GM18498 (cell line): Measurements from ENCODE around the gene INTS15.
"Not testable (repeated sequence)": the region's sequence is repeated elsewhere in the genome, so short reads cannot be mapped to it uniquely, and the experiment has no call there.

Experiments
- ATAC-seq: cut with Tn5 transposase; IDR thresholded peaks from one replicate; pipeline ENCODE4 v1.9.1; 2021; ENCODE audit warnings: mild to moderate bottlenecking, moderate library complexity; ENCODE audit not compliant: unreplicated experiment

Gene INTS15

GRCh38 chr7:6576867-6577368 lies 12.9 kb upstream of the INTS15 start:
- not testable (repeated sequence) for ATAC-seq

DNA sequence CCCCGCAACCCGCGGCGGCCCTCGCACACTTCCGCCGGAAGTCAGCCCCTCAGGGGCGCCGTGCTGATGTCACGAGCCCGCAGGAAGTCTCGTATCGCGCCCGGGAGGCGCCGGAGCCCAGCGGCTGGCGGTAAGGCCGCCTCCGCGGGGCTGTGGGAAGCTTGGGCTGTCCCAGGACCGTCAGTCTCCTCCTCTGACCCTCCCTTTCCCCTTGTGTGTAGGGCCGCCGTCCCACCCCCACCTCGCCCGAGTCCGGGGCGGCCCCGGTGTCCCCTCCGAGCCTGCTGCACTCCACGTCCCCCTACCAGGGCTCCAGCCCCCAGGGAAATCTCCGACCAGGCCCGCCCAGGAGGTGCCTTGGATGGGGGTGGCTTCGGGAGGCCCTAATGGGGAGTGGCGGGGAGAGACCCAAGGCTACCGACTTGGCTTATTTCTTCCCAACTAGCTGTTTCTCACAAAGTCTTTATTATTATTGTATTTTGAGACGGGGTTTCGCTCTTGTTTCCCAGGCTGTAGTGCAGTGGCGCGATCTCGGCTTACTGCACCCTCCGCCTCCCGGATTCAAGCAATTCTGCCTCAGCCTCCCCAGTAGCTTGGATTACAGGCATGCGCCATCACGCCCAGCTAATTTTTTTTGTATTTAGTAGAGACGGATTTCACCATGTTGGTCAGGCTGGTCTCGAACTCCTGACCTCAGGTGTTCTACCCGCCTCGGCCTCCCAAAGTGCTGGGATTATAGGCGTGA lies 12.3 kb upstream of the INTS15 start, which contains the start of gene ZDHHC4:
Gene ZDHHC4, plus strand, starts transcription at position 86 of the 745 bp plus-strand sequence. CDS start 3,108 bp downstream, outside the sequence.
- peak; percentile 97 for ATAC-seq

- no peak for ATAC-seq
Observed at GRCh38 chr7:6578114-6579084, 11.4 kb upstream of the INTS15 start.

DNA sequence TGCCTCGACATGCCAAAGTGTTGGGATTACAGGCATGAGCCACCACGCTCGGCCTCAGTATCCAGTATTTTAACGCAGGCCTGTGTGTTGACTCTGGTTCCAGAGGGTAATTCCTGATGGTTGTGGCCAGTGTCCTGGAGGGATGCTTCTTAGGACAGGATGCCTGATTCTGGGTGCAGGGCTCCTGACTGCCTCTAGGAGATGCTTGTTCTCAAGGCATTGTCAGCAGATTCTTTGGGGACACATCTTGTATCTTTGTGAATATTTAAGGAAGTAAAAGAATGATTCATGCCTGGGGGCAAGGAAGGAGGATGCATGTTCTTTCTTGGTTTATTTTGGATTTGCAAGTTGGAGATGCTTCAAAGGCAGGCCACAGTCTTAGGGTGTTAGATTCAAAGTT lies 10.4 kb upstream of the INTS15 start:
- no peak for ATAC-seq

GRCh38 chr7:6585746-6586432 lies 3.9 kb upstream of the INTS15 start:
- not testable (repeated sequence) for ATAC-seq

DNA sequence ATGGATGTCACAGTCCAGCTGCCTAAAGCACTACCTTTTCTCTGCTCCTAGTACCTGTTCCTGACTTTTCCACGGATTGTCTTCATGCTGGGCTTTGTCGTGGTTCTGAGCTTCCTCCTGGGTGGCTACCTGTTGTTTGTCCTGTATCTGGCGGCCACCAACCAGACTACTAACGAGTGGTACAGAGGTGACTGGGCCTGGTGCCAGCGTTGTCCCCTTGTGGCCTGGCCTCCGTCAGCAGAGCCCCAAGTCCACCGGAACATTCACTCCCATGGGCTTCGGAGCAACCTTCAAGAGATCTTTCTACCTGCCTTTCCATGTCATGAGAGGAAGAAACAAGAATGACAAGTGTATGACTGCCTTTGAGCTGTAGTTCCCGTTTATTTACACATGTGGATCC lies 1.3 kb upstream of the INTS15 start:
- ATAC-seq: no peak

DNA sequence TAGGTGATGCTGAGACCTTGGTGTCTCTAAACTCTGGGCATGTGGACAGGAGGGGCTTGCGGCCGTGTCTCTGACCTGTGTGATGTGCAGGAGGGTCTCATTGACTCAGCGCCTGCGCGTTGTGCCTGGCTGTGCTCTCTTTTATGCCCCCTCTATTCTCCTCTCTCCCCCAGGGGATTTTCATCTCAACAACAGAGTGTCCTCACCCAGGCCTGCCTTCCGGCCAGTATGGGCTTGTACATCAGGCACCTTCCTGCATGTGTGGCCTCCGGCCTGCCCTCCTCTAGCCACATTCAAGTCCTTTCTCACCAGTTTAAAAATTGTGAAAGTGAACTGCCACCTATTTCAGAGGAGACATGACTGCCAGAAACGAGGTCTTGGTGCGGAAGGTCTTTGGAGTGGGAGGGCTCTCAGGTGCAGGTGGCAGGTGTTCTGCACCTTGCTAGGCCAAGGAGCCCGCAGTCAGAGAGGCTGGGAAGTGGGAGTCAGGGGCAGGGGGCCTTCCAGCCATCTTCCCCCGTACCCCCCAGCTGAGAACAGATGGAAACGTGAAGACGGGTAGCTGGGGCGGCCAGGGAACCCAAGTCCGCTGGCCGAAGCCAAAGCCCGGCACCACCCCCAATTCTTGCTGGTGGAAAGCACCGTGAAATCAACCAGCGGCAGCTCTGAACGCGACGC lies 531 bp upstream of the INTS15 start:
- ATAC-seq: no peak

- no peak for ATAC-seq
Observed at GRCh38 chr7:6590645-6591110, 857 bp downstream of the INTS15 start.

DNA sequence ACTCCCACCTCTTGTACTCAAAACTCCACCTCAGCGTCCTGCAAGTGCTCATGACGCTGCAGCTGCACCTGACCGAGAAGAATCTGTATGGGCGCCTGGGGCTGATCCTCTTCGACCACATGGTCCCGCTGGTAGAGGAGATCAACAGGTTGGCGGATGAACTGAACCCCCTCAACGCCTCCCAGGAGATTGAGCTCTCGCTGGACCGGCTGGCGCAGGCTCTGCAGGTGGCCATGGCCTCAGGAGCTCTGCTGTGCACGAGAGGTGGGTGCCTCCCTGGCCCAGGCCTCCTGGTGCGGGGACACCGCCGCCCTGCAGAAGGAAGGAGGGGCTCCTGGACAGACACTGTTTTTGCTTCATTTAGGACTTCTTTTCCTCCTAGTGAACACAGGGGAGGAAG lies 10.3 kb downstream of the INTS15 start:
- no peak for ATAC-seq

GRCh38 chr7:6604458-6604857 lies 14.6 kb downstream of the INTS15 start:
- ATAC-seq: no peak

DNA sequence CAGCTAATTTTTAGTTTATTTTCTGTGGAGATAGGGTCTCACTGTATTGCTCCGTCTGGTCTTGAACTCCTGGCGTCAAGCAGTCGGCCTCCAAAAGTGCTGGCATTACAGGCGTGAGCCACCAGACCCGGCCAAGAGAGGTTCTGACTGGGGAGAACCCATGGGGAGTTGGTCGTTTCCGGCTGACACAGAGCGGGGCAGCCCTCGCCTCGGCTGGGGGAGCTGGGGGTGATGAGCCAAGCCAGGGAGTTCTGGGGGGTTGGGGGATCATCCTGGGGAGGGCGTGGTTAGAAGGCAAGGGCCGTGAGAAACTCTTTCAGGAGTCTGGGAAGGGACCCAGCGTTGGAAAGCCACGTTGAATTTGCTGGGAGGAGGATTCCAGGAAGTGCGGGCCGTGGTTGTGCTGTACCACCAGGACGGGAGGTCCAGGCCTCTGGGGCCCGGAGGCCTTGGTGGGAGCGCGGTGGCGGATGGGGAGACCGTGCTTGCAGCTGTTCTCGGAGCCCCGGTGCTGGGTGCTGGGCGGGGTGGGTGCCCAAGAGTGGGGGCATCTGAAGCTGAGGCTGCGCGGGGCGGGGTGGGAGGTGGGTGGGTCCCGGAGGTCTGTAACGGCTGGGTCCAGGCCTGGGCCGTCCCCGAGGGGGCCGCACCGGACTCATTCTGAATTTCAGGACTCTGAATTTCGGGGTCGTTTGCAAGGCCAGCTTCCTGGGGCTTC lies 17.2 kb downstream of the INTS15 start:
- ATAC-seq: no peak

DNA sequence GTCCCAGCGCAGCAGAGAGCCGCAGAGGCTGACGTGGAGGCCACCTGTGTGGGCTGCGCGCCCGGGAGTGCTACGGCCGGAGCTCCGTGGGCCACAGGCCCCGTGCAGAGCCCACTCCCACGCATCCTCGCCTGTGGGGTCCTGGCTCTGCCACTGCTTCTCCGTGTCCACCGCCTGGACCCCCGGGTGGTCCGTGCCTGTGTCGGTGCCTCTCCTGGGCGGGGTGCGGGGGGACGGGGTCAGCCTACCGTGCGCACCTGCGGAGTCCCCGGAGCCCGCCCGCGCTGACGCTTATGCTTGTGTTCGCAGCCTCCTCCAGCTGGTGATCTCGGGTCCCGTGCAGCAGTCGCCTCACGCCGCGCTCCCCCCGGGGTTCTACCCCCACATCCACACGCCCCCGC lies 17.8 kb downstream of the INTS15 start:
- no peak for ATAC-seq

DNA sequence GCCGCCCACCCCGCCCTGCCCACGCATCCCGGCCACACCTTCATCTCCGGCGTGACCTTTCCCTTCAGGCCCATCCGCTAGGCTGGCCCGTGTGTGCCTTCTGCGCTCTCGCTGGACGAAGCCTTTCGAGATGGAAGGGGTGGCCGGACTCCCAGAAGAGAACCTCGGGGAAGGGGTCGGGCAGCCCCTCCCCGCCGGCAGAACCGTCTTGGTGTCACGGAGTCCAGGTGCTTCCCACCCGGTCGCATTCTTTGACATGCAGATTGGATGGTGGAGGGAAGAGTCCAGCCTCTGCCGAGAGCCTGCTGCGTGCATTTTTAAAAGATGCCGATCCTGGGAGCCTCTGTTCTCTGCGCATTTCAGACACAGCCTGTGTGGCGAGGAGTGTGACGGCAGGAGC lies 18.3 kb downstream of the INTS15 start:
- no peak for ATAC-seq

DNA sequence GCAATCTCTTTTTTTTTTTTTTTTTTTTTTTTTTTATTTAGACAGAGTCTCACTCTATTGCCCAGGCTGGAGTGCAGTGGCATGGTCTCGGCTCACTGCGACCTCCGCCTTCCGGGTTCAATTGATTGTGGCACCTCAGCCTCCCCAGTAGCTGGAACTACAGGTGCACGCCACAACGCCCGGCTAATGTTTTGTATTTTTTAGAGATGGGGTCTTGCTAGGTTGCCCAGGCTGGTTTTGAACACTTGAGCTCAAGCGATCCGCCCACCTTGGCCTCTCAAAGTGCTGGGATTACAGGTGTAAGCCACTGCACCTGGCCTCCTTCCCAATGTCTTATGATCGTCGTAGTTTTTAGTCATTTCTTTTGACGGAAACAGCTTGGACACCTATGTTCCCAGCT lies 19.0 kb downstream of the INTS15 start:
- ATAC-seq: no peak

- ATAC-seq: no peak
Observed at GRCh38 chr7:6612819-6613218, 23.0 kb downstream of the INTS15 start.

- no peak for ATAC-seq
Observed at GRCh38 chr7:6613706-6614105, 23.9 kb downstream of the INTS15 start.

DNA sequence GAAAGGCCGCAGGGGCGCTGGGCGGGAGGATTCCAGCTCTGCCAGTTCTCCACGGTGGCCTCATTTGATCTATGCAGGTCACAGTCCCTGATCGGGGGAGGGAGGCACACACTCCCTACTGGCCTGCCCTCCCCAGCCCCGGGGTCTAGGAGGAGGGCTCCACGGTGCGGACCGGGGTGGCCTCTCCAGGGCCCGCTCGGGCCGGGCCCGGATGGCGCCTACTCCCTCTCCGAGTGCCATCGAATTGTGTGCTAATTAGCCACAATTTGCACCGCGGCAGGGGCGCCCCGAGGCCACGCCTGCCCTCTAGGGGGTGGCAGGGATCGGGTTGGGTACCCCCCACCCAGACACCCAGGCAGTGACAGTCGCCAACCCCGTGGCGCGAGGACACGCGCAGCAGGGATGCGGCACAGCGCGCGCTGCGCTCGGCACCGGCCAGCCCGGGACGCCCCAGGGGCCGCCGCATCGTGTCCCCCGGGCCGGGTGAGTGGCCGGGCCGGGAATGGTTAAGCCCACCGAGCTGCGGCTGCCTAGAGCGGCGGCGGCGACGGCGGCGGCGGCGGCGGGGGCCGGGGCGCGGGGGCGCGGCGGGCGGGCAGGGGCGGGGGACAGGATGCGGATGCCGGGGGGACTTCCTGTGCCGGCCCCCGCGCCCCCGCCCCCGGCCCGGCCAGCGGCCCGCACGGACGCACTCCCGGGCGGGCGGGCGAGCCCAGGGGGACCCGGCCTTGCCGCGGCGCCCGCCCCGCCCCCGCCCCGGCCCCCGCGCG lies 25.3 kb downstream of the INTS15 start, which contains the start of gene ZNF853:
Gene ZNF853, plus strand, starts transcription at position 658 of the 770 bp plus-strand sequence. CDS start 565 bp downstream, outside the sequence.
- no peak for ATAC-seq

DNA sequence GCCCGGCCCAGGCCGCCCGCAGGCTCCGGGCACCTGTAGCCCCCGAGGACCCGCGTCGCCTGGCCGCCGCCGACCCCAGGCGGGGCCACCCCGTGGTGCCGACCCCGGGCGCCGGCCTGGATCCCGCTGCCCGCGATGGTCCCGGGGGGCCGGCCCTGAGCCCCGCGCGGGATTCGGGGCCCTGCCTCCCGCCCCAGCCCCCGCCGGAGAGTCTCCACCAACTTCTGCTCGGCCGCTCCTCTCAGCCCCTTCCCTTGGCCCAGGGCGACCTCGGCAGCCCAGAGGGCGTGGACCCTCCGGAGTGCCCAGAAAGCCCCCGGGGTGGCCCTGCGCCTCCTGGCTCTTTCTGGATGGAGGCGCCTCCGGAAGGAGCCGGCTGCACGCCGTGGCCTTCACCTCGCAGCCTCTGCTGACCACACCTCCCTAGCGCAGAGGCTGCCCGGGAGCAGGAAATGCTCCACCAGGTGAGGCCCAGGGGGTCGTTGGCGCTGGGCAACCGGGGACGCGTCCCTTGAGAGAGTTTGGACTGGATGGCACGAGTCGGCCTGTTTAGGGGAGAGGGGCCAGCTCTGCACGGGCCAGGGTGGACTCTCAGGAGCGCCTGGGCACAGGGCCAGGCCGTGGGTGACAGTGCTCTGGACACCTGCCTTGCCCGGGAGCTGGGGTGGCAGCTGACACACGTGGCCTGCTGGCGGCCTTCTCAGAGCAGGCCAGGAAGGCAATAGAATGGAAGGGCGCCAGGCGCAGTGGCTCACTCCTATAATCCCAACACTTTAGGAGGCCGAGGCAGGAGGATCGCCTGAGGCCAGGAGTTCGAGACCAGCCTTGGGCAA lies 26.1 kb downstream of the INTS15 start:
- ATAC-seq: no peak
